IMR-90 (cell line): ENCODE results near the gene MSH5. TPM values are rescaled to one million over a fixed set of nuclear protein-coding genes. Genes with fewer than 3 reads are reported as not detected.

Experiments
- ATAC-seq: fragments of 200-7000 bp; cut with Tn5 transposase; 2 replicates; pipeline ENCODE4 v1.9.1; 2020; ENCODE audit warnings: low read depth, mild to moderate bottlenecking, moderate library complexity
- BruUV-seq: library from RNA; stranded (reverse); fragments of 400-500 nt; replicated peaks from 2 replicates; lab custom pipeline; 2021; lab: Mats Ljungman, UMichigan
- CTCF ChIA-PET: fragments of 300-600 bp; formaldehyde crosslinking; extraction: SDS; loops from one replicate; lab custom pipeline; 2021; ENCODE audit warnings: antibody characterized with exemption; lab: Yijun Ruan, JAX
- POLR2A ChIA-PET: fragments of 300-600 bp; sonication (Branson Sonifier 250); formaldehyde crosslinking; loops from one replicate; lab custom pipeline; 2022; ENCODE audit warnings: antibody characterized with exemption; ENCODE audit not compliant: unreplicated experiment; lab: Charles Lee
- DNase-seq: peaks from one replicate; pipeline ENCODE4 v3.0.0; 2013
- H2AFZ ChIP-seq: replicated peaks from 2 replicates; pipeline ENCODE3; 2013; ENCODE audit warnings: low read length, mild to moderate bottlenecking; ENCODE audit not compliant: poor library complexity
- H2AK5ac ChIP-seq: 2 replicates; pipeline ENCODE4 v1.6.1; 2013; ENCODE audit warnings: low read depth, low read length, inconsistent platforms
- H2AK9ac ChIP-seq: replicated peaks from 2 replicates; pipeline ENCODE3; 2013; ENCODE audit warnings: mild to moderate bottlenecking, low read depth, low read length, moderate library complexity; ENCODE audit not compliant: poor library complexity
- H2BK120ac ChIP-seq: 2 replicates; pipeline ENCODE4 v1.6.1; 2013; ENCODE audit warnings: low read depth, low read length, inconsistent platforms
- H2BK15ac ChIP-seq: 3 replicates; pipeline ENCODE4 v1.6.1; 2013; ENCODE audit warnings: low read depth, low read length, inconsistent platforms
- H2BK20ac ChIP-seq: 2 replicates; pipeline ENCODE4 v1.6.1; 2013; ENCODE audit warnings: low read depth, mild to moderate bottlenecking, inconsistent platforms, low read length, moderate library complexity
- H2BK5ac ChIP-seq: 2 replicates; pipeline ENCODE4 v1.6.1; 2013; ENCODE audit warnings: mild to moderate bottlenecking, low read depth, low read length, inconsistent platforms; ENCODE audit not compliant: poor library complexity, severe bottlenecking
- H3K14ac ChIP-seq: replicated peaks from 2 replicates; pipeline ENCODE4 v1.6.1; 2013; ENCODE audit warnings: low read depth, low read length, inconsistent platforms
- H3K18ac ChIP-seq: 2 replicates; pipeline ENCODE4 v1.6.1; 2013; ENCODE audit warnings: low read depth, low read length, control low read depth
- H3K23ac ChIP-seq: 2 replicates; pipeline ENCODE4 v1.6.1; 2013; ENCODE audit warnings: low read depth, low read length, inconsistent platforms
- H3K27ac ChIP-seq: 2 replicates; pipeline ENCODE4 v1.5.1; 2013; ENCODE audit warnings: mild to moderate bottlenecking, control low read depth, low read length; ENCODE audit not compliant: insufficient read depth
- H3K27me3 ChIP-seq: 2 replicates; pipeline ENCODE4 v1.6.1; 2013; ENCODE audit warnings: low read length; ENCODE audit not compliant: control insufficient read depth, insufficient read depth
- H3K36me3 ChIP-seq: 2 replicates; pipeline ENCODE4 v1.6.1; 2013; ENCODE audit warnings: low read length, mixed read lengths; ENCODE audit not compliant: control insufficient read depth, insufficient read depth
- H3K4ac ChIP-seq: 2 replicates; pipeline ENCODE4 v1.6.1; 2013; ENCODE audit warnings: low read depth, low read length, inconsistent platforms
- H3K4me1 ChIP-seq: 2 replicates; pipeline ENCODE4 v1.6.1; 2013; ENCODE audit warnings: low read length, mixed read lengths; ENCODE audit not compliant: control insufficient read depth, insufficient read depth
- H3K4me2 ChIP-seq: 2 replicates; pipeline ENCODE4 v1.6.1; 2013; ENCODE audit warnings: low read depth, mild to moderate bottlenecking, control low read depth, low read length, moderate library complexity
- H3K4me3 ChIP-seq: 2 replicates; pipeline ENCODE4 v1.5.1; 2013; ENCODE audit warnings: low read depth, mild to moderate bottlenecking, control low read depth, low read length, moderate library complexity; ENCODE audit not compliant: insufficient read depth
- H3K56ac ChIP-seq: 2 replicates; pipeline ENCODE4 v1.6.1; 2013; ENCODE audit warnings: low read length, inconsistent platforms; ENCODE audit not compliant: insufficient read depth; ENCODE audit errors: extremely low read depth
- H3K79me1 ChIP-seq, 2 experiments: 2 replicates each; pipeline ENCODE4 v1.6.1; 2013; ENCODE audit warnings: low read length in 2 of 2, inconsistent platforms in 1 of 2, low read depth in 1 of 2
- H3K9ac ChIP-seq: 2 replicates; pipeline ENCODE4 v1.6.1; 2013; ENCODE audit warnings: low read depth, low read length, control low read depth
- H3K9me1 ChIP-seq: 2 replicates; pipeline ENCODE4 v1.6.1; 2013; ENCODE audit warnings: low read length, inconsistent platforms; ENCODE audit not compliant: insufficient read depth
- H3K9me3 ChIP-seq: 2 replicates; pipeline ENCODE4 v1.6.1; 2013; ENCODE audit warnings: low read length; ENCODE audit not compliant: control insufficient read depth, insufficient read depth
- H4K20me1 ChIP-seq: 2 replicates; pipeline ENCODE4 v1.6.1; 2013; ENCODE audit warnings: low read length, inconsistent platforms; ENCODE audit not compliant: insufficient read depth
- H4K5ac ChIP-seq: 2 replicates; pipeline ENCODE4 v1.6.1; 2013; ENCODE audit warnings: mild to moderate bottlenecking, low read depth, low read length, control low read depth
- H4K8ac ChIP-seq, 2 experiments: 2 replicates each; pipeline ENCODE4 v1.6.1; 2013; ENCODE audit warnings: low read depth in 2 of 2, low read length in 2 of 2, control low read depth in 1 of 2, inconsistent platforms in 1 of 2
- H4K91ac ChIP-seq: 2 replicates; pipeline ENCODE4 v1.6.1; 2013; ENCODE audit warnings: low read depth, low read length, inconsistent platforms; ENCODE audit not compliant: insufficient read depth
- BHLHE40 ChIP-seq: fragments of 150-350 bp; IDR thresholded peaks from 2 replicates; pipeline ENCODE4 v1.6.1; 2016; ENCODE audit warnings: mild to moderate bottlenecking, low read depth, low read length
- CHD1 ChIP-seq: IDR thresholded peaks from 2 replicates; pipeline ENCODE4 v1.6.1; 2012; ENCODE audit warnings: low read depth, low read length, improper control_type of control experiment
- FOS ChIP-seq: fragments of 150-350 bp; IDR thresholded peaks from 2 replicates; pipeline ENCODE4 v1.6.1; 2016; ENCODE audit warnings: low read depth, low read length
- MAZ ChIP-seq: IDR thresholded peaks from 2 replicates; pipeline ENCODE4 v1.6.1; 2012; ENCODE audit warnings: low read depth, mild to moderate bottlenecking, low read length, improper control_type of control experiment, moderate library complexity, borderline replicate concordance
- MXI1 ChIP-seq: IDR thresholded peaks from 2 replicates; pipeline ENCODE4 v1.6.1; 2012; ENCODE audit warnings: low read depth, mild to moderate bottlenecking, low read length, moderate library complexity, borderline replicate concordance
- POLR2A ChIP-seq: IDR thresholded peaks from 2 replicates; pipeline ENCODE4 v1.6.1; 2012; ENCODE audit warnings: mild to moderate bottlenecking, low read depth, low read length
- RAD21 ChIP-seq: IDR thresholded peaks from 2 replicates; pipeline ENCODE4 v1.6.1; 2012; ENCODE audit warnings: low read length, improper control_type of control experiment
- RCOR1 ChIP-seq: IDR thresholded peaks from 2 replicates; pipeline ENCODE4 v1.6.1; 2012; ENCODE audit warnings: mild to moderate bottlenecking, low read length, improper control_type of control experiment; ENCODE audit not compliant: insufficient replicate concordance
- SMC3 ChIP-seq: fragments of 150-350 bp; IDR thresholded peaks from 2 replicates; pipeline ENCODE4 v1.6.1; 2016; ENCODE audit warnings: low read depth, mild to moderate bottlenecking, antibody characterized with exemption, low read length, moderate library complexity
- WGBS, 2 experiments: methylation state at CpG; one replicate each; pipeline versions ENCODE4 v1.1.5 to v1.1.7; 2013; ENCODE audit warnings: missing lambda C conversion rate in 2 of 2; ENCODE audit not compliant: insufficient read length in 1 of 2; ENCODE audit errors: extremely low coverage in 2 of 2; 5-methylcytosine and 5-hydroxymethylcytosine counted together
- dilution Hi-C: fragments of 300-500 bp; cut with HindIII; formaldehyde crosslinking; loops from one replicate; pipeline ENCODE4 v1.14.3; 2018; ENCODE audit warnings: low sequenced_read_pairs; ENCODE audit not compliant: unreplicated experiment
- in situ Hi-C: fragments of 300-500 bp; cut with MboI; formaldehyde crosslinking; loops from 3 replicates; pipeline ENCODE4 v1.14.3; 2019; ENCODE audit warnings: low sequenced_read_pairs, inconsistent platforms, mixed read lengths
- intact Hi-C: fragments of 100-400 bp; cut with micrococcal nuclease; formaldehyde crosslinking; loops from 2 replicates; pipeline ENCODE4 v1.10.0; 2022
- polyA plus RNA-seq, 3 experiments: library from polyadenylated mRNA; depleted of rRNA; stranded (reverse); fragments of >200 nt; gene quantifications; 2 replicates each; pipeline ENCODE4 v1.2.3, GENCODE V29; 2012; ENCODE audit warnings: low replicate concordance in 1 of 3
- total RNA-seq: library from RNA; depleted of rRNA; stranded (reverse); fragments of >200 nt; gene quantifications from 2 replicates; pipeline ENCODE4 v1.2.3, GENCODE V29; 2012
- TF ChIP-seq, protein P1 (sequence below): fragments of 150-350 bp; IDR thresholded peaks from 2 replicates; pipeline ENCODE4 v1.6.1; 2016; ENCODE audit warnings: low read depth, mild to moderate bottlenecking, low read length, moderate library complexity, borderline replicate concordance
- TF ChIP-seq, protein P2 (sequence below): fragments of 150-350 bp; IDR thresholded peaks from 2 replicates; pipeline ENCODE4 v1.6.1; 2017; ENCODE audit warnings: mild to moderate bottlenecking, antibody characterized with exemption, low read length, low read depth
- TF ChIP-seq, protein P3 (sequence below): conservative IDR thresholded peaks from 2 replicates; pipeline ENCODE4 v1.5.1; 2012; ENCODE audit warnings: mild to moderate bottlenecking, low read depth, low read length, improper control_type of control experiment

The MSH5 gene
- total and polyA plus RNA-seq, 2 of the 4 experiments (the other 2 are of a cell fraction), result 5.6 to 15.7 TPM

DNA sequence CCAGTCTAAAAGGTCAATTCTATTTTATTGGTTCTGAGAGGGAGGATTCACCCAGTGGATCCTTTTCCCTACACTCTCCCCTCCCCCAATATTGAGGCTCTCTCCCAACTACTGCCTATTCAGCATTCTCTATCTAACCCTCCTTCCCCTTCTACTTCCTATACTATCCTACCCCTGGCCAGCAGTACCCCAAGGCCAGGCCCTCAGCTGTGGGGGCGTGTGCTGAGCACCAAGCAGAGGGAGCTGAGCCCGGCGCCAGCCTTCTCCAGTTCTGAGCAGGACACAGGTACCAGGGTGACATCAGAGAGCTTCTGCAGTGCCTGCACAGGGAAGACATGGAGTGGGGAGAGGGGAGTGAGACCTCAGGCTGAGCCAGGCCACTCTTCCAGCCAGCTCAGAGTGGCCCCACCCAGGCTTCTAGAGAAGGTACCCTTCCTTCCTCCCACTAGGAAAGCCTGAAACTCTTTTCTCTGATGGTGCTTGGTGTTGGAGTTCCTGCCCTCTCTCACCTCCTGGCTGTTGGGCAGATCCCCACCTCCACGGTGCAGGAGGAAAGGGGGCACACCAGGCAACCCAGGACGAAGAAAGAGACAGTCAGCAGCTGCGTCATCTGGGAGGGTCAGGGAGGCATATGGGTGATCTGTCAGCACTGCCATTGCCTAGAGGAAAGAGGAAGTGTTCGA is 12.6 kb upstream of the MSH5 start:
- Histone ChIP-seq H3K18ac (no peak overlapping the region), H3K4me2 (no peak overlapping the region), H2BK5ac (no peak overlapping the region), H3K9me1 (no peaks in the 10 kb centered on the region), H4K5ac (no peak overlapping the region), H4K8ac (no peak overlapping the region), H3K9ac (no peak overlapping the region), H4K20me1 (peaks cover 17% of the 10 kb centered on the region), H2AFZ (no peak overlapping the region), H2AK5ac (no peak overlapping the region), H3K27ac (no peak overlapping the region), H3K14ac (no peak overlapping the region), H3K79me1 (peaks cover 0 to 34% of the 10 kb centered on the region in 2 experiments; a peak in 2 of 4 replicates), H3K56ac (no peak overlapping the region), H3K27me3 (no peaks in the 10 kb centered on the region), H2AK9ac (no peak overlapping the region), H3K36me3 (peaks cover 33% of the 10 kb centered on the region), H3K4me3 (no peak overlapping the region), H3K4me1 (peaks cover 3% of the 10 kb centered on the region), H3K23ac (no peak overlapping the region; the same call in 1 of the 2 replicates), H3K4ac (no peak overlapping the region), H2BK120ac (no peak overlapping the region), H2BK15ac (no peak overlapping the region), H3K9me3 (no peaks in the 10 kb centered on the region), H2BK20ac (no peak overlapping the region), H4K91ac (no peak overlapping the region)
- in situ Hi-C loops, result no loop called here
- intact Hi-C loops, result no loop called here
- ChIA-PET CTCF (no interaction called here), POLR2A (no interaction called here)
- TF ChIP-seq CHD1, result no peak
- TF ChIP-seq, protein P1, sequence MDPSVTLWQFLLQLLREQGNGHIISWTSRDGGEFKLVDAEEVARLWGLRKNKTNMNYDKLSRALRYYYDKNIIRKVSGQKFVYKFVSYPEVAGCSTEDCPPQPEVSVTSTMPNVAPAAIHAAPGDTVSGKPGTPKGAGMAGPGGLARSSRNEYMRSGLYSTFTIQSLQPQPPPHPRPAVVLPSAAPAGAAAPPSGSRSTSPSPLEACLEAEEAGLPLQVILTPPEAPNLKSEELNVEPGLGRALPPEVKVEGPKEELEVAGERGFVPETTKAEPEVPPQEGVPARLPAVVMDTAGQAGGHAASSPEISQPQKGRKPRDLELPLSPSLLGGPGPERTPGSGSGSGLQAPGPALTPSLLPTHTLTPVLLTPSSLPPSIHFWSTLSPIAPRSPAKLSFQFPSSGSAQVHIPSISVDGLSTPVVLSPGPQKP, result no peak
- TF ChIP-seq SMC3, result no peak
- TF ChIP-seq RCOR1, result no peak
- no peak for TF ChIP-seq MXI1
- no peak for TF ChIP-seq RAD21
- TF ChIP-seq, protein P2, sequence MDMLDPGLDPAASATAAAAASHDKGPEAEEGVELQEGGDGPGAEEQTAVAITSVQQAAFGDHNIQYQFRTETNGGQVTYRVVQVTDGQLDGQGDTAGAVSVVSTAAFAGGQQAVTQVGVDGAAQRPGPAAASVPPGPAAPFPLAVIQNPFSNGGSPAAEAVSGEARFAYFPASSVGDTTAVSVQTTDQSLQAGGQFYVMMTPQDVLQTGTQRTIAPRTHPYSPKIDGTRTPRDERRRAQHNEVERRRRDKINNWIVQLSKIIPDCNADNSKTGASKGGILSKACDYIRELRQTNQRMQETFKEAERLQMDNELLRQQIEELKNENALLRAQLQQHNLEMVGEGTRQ, result no peak
- TF ChIP-seq FOS, result no peak
- no peak for TF ChIP-seq MAZ
- TF ChIP-seq, protein P3, sequence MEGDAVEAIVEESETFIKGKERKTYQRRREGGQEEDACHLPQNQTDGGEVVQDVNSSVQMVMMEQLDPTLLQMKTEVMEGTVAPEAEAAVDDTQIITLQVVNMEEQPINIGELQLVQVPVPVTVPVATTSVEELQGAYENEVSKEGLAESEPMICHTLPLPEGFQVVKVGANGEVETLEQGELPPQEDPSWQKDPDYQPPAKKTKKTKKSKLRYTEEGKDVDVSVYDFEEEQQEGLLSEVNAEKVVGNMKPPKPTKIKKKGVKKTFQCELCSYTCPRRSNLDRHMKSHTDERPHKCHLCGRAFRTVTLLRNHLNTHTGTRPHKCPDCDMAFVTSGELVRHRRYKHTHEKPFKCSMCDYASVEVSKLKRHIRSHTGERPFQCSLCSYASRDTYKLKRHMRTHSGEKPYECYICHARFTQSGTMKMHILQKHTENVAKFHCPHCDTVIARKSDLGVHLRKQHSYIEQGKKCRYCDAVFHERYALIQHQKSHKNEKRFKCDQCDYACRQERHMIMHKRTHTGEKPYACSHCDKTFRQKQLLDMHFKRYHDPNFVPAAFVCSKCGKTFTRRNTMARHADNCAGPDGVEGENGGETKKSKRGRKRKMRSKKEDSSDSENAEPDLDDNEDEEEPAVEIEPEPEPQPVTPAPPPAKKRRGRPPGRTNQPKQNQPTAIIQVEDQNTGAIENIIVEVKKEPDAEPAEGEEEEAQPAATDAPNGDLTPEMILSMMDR, result no peak
- TF ChIP-seq BHLHE40, result no peak
- no peak for TF ChIP-seq POLR2A
- dilution Hi-C loops, result no loop called here
- DNase-seq (no peak), ATAC-seq (no peak)
- BruUV-seq, result no TSS peak
- 92% methylated on average over 2 of the region's 7 CpGs; no CpG with 5 or more reads in 1 of the 2 experiments for WGBS, 2 experiments
